ENCODE data around the gene CDH4. TPM values are rescaled to one million over a fixed set of nuclear protein-coding genes. Genes with fewer than 3 reads are reported as not detected.

CDH4 gene
- polyA plus RNA-seq, 4 donors, result 0.09 to 4.1 (median 0.25) TPM

GRCh38 chr20:61927826-61928541 is 675.9 kb downstream of the CDH4 start:
- DNase-seq (no peak), FAIRE-seq (no peak)
- Histone ChIP-seq H3K36me3 (ENCODE audit: control insufficient read depth in 3 of 3, insufficient read depth in 2 of 3, low read depth in 1 of 3, low read length in 3 of 3) (no peaks in the 10 kb centered on the region), H3K9me3 (ENCODE audit: control insufficient read depth in 2 of 2, insufficient read depth in 1 of 2, low read depth in 1 of 2, low read length in 1 of 2) (no peaks in the 10 kb centered on the region), H3K4me3 (ENCODE audit: low read depth in 1 of 3, low read length in 3 of 3) (no peak overlapping the region), H3K27ac (ENCODE audit: low read depth in 1 of 3, low read length in 2 of 3) (no peak overlapping the region), H3K4me1 (ENCODE audit: control insufficient read depth in 3 of 3, insufficient read depth in 2 of 3, low read depth in 1 of 3, low read length in 2 of 3) (no peaks in the 10 kb centered on the region), H3K27me3 (ENCODE audit: control insufficient read depth in 3 of 3, insufficient read depth in 3 of 3, low read length in 3 of 3) (no peaks in the 10 kb centered on the region)
- WGBS, 3 donors, result 86 to 93% (median 88%) methylated on average over 39 to 43 of the region's 43 CpGs

- no peak for FAIRE-seq
- Histone ChIP-seq H3K27ac (ENCODE audit: low read depth in 1 of 3, low read length in 2 of 3) (no peak overlapping the region), H3K9me3 (ENCODE audit: control insufficient read depth in 2 of 2, insufficient read depth in 1 of 2, low read depth in 1 of 2, low read length in 1 of 2) (no peaks in the 10 kb centered on the region), H3K36me3 (ENCODE audit: control insufficient read depth in 3 of 3, insufficient read depth in 2 of 3, low read depth in 1 of 3, low read length in 3 of 3) (no peaks in the 10 kb centered on the region), H3K27me3 (ENCODE audit: control insufficient read depth in 3 of 3, insufficient read depth in 3 of 3, low read length in 3 of 3) (no peaks in the 10 kb centered on the region), H3K4me1 (ENCODE audit: control insufficient read depth in 3 of 3, insufficient read depth in 2 of 3, low read depth in 1 of 3, low read length in 2 of 3) (no peaks in the 10 kb centered on the region), H3K4me3 (ENCODE audit: low read depth in 1 of 3, low read length in 3 of 3) (no peak overlapping the region)
- WGBS, 3 donors, result 93 to 96% (median 94%) methylated on average over 12 of the region's 12 CpGs
- no peak for DNase-seq
These were observed 677.5 kb downstream of the CDH4 start for GRCh38 chr20:61929561-61929960.

- no peak for FAIRE-seq
- Histone ChIP-seq H3K27me3 (ENCODE audit: control insufficient read depth in 3 of 3, insufficient read depth in 3 of 3, low read length in 3 of 3) (no peaks in the 10 kb centered on the region), H3K4me1 (ENCODE audit: control insufficient read depth in 3 of 3, insufficient read depth in 2 of 3, low read depth in 1 of 3, low read length in 2 of 3) (no peaks in the 10 kb centered on the region), H3K9me3 (ENCODE audit: control insufficient read depth in 2 of 2, insufficient read depth in 1 of 2, low read depth in 1 of 2, low read length in 1 of 2) (no peaks in the 10 kb centered on the region), H3K4me3 (ENCODE audit: low read depth in 1 of 3, low read length in 3 of 3) (no peak overlapping the region), H3K36me3 (ENCODE audit: control insufficient read depth in 3 of 3, insufficient read depth in 2 of 3, low read depth in 1 of 3, low read length in 3 of 3) (no peaks in the 10 kb centered on the region), H3K27ac (ENCODE audit: low read depth in 1 of 3, low read length in 2 of 3) (no peak overlapping the region)
- WGBS, 3 donors, result 82 to 86% (median 85%) methylated on average over 12 of the region's 12 CpGs
- no peak for DNase-seq
These were observed 678.1 kb downstream of the CDH4 start for GRCh38 chr20:61929971-61930666.

GRCh38 chr20:61930776-61931475 is 678.9 kb downstream of the CDH4 start:
- DNase-seq (no peak), FAIRE-seq (no peak)
- Histone ChIP-seq H3K4me3 (ENCODE audit: low read depth in 1 of 3, low read length in 3 of 3) (no peak overlapping the region), H3K9me3 (ENCODE audit: control insufficient read depth in 2 of 2, insufficient read depth in 1 of 2, low read depth in 1 of 2, low read length in 1 of 2) (no peaks in the 10 kb centered on the region), H3K27me3 (ENCODE audit: control insufficient read depth in 3 of 3, insufficient read depth in 3 of 3, low read length in 3 of 3) (no peaks in the 10 kb centered on the region), H3K36me3 (ENCODE audit: control insufficient read depth in 3 of 3, insufficient read depth in 2 of 3, low read depth in 1 of 3, low read length in 3 of 3) (no peaks in the 10 kb centered on the region), H3K4me1 (ENCODE audit: control insufficient read depth in 3 of 3, insufficient read depth in 2 of 3, low read depth in 1 of 3, low read length in 2 of 3) (no peaks in the 10 kb centered on the region), H3K27ac (ENCODE audit: low read depth in 1 of 3, low read length in 2 of 3) (no peak overlapping the region)
- 78 to 79% (median 78%) methylated on average over 26 to 28 of the region's 28 CpGs for WGBS, 3 donors

- no peak for FAIRE-seq
- H3K27me3 ChIP-seq (ENCODE audit: control insufficient read depth in 3 of 3, insufficient read depth in 3 of 3, low read length in 3 of 3), result no peaks in the 10 kb centered on the region
- no peak overlapping the region for H3K27ac ChIP-seq (ENCODE audit: low read depth in 1 of 3, low read length in 2 of 3)
- no peak overlapping the region for H3K4me3 ChIP-seq (ENCODE audit: low read depth in 1 of 3, low read length in 3 of 3)
- H3K36me3 ChIP-seq (ENCODE audit: control insufficient read depth in 3 of 3, insufficient read depth in 2 of 3, low read depth in 1 of 3, low read length in 3 of 3), result no peaks in the 10 kb centered on the region
- 79 to 83% (median 82%) methylated on average over 14 of the region's 14 CpGs for WGBS, 3 donors
- no peak for DNase-seq
- H3K4me1 ChIP-seq (ENCODE audit: control insufficient read depth in 3 of 3, insufficient read depth in 2 of 3, low read depth in 1 of 3, low read length in 2 of 3), result no peaks in the 10 kb centered on the region
- H3K9me3 ChIP-seq (ENCODE audit: control insufficient read depth in 2 of 2, insufficient read depth in 1 of 2, low read depth in 1 of 2, low read length in 1 of 2), result no peaks in the 10 kb centered on the region
These were observed 679.6 kb downstream of the CDH4 start for GRCh38 chr20:61931476-61932198.

- DNase-seq (no peak), FAIRE-seq (no peak)
- 73 to 84% (median 82%) methylated on average over 9 of the region's 9 CpGs for WGBS, 3 donors
- Histone ChIP-seq H3K4me1 (ENCODE audit: control insufficient read depth in 3 of 3, insufficient read depth in 2 of 3, low read depth in 1 of 3, low read length in 2 of 3) (no peaks in the 10 kb centered on the region), H3K9me3 (ENCODE audit: control insufficient read depth in 2 of 2, insufficient read depth in 1 of 2, low read depth in 1 of 2, low read length in 1 of 2) (no peaks in the 10 kb centered on the region), H3K36me3 (ENCODE audit: control insufficient read depth in 3 of 3, insufficient read depth in 2 of 3, low read depth in 1 of 3, low read length in 3 of 3) (no peaks in the 10 kb centered on the region), H3K27ac (ENCODE audit: low read depth in 1 of 3, low read length in 2 of 3) (no peak overlapping the region), H3K4me3 (ENCODE audit: low read depth in 1 of 3, low read length in 3 of 3) (no peak overlapping the region), H3K27me3 (ENCODE audit: control insufficient read depth in 3 of 3, insufficient read depth in 3 of 3, low read length in 3 of 3) (no peaks in the 10 kb centered on the region)
These were observed 680.1 kb downstream of the CDH4 start for GRCh38 chr20:61932199-61932592.

- Histone ChIP-seq H3K36me3 (ENCODE audit: control insufficient read depth in 3 of 3, insufficient read depth in 2 of 3, low read depth in 1 of 3, low read length in 3 of 3) (no peaks in the 10 kb centered on the region), H3K4me3 (ENCODE audit: low read depth in 1 of 3, low read length in 3 of 3) (no peak overlapping the region), H3K27ac (ENCODE audit: low read depth in 1 of 3, low read length in 2 of 3) (no peak overlapping the region), H3K9me3 (ENCODE audit: control insufficient read depth in 2 of 2, insufficient read depth in 1 of 2, low read depth in 1 of 2, low read length in 1 of 2) (no peaks in the 10 kb centered on the region), H3K27me3 (ENCODE audit: control insufficient read depth in 3 of 3, insufficient read depth in 3 of 3, low read length in 3 of 3) (no peaks in the 10 kb centered on the region), H3K4me1 (ENCODE audit: control insufficient read depth in 3 of 3, insufficient read depth in 2 of 3, low read depth in 1 of 3, low read length in 2 of 3) (no peaks in the 10 kb centered on the region)
- FAIRE-seq, result no peak
- 74 to 86% (median 80%) methylated on average over 37 to 38 of the region's 38 CpGs for WGBS, 3 donors
- no peak for DNase-seq
These were observed 680.8 kb downstream of the CDH4 start for GRCh38 chr20:61932711-61933480.
